Measurements from ENCODE around the gene CPN2.

GRCh38 chr3:194323785-194324735 lies 27.1 kb downstream of the CPN2 start:
- TF ChIP-seq RAD21 (conservative IDR thresholded peaks at IDR 0.05): no peak
- no peak for TF ChIP-seq EP300 (conservative IDR thresholded peaks at IDR 0.05; ENCODE audit: poor library complexity, severe bottlenecking)
- TF ChIP-seq, protein P1, sequence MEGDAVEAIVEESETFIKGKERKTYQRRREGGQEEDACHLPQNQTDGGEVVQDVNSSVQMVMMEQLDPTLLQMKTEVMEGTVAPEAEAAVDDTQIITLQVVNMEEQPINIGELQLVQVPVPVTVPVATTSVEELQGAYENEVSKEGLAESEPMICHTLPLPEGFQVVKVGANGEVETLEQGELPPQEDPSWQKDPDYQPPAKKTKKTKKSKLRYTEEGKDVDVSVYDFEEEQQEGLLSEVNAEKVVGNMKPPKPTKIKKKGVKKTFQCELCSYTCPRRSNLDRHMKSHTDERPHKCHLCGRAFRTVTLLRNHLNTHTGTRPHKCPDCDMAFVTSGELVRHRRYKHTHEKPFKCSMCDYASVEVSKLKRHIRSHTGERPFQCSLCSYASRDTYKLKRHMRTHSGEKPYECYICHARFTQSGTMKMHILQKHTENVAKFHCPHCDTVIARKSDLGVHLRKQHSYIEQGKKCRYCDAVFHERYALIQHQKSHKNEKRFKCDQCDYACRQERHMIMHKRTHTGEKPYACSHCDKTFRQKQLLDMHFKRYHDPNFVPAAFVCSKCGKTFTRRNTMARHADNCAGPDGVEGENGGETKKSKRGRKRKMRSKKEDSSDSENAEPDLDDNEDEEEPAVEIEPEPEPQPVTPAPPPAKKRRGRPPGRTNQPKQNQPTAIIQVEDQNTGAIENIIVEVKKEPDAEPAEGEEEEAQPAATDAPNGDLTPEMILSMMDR (IDR thresholded peaks at IDR 0.05; ENCODE audit: poor library complexity, severe bottlenecking): no peak
